ENCODE data around the gene ANK3. TPM values are rescaled to one million over a fixed set of nuclear protein-coding genes. Genes with fewer than 3 reads are reported as not detected.

ANK3 gene
- total and polyA plus RNA-seq, 2 experiments from 2014 or later, result 46.5 to 85.2 TPM

DNA sequence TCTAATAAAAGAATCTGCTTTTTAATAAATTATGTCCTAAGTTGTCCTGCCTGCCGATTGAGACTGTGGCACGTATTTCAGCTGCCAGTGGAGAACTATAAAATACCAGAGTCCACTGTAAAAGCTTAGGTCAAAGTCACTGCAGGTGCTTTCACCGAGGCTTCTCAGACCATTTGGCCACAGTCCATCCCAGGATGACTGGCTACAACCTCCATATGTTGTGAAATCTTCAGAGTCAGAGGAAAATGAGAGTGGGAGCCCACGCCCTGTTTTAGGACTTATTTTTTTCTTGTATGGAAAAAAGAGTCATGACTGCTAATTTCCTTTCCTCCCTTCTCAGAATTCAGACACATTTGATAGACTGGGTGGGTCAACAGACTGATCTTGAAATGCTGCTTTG is 182.9 kb downstream of the ANK3 start (continued):
- TF ChIP-seq, protein P1, sequence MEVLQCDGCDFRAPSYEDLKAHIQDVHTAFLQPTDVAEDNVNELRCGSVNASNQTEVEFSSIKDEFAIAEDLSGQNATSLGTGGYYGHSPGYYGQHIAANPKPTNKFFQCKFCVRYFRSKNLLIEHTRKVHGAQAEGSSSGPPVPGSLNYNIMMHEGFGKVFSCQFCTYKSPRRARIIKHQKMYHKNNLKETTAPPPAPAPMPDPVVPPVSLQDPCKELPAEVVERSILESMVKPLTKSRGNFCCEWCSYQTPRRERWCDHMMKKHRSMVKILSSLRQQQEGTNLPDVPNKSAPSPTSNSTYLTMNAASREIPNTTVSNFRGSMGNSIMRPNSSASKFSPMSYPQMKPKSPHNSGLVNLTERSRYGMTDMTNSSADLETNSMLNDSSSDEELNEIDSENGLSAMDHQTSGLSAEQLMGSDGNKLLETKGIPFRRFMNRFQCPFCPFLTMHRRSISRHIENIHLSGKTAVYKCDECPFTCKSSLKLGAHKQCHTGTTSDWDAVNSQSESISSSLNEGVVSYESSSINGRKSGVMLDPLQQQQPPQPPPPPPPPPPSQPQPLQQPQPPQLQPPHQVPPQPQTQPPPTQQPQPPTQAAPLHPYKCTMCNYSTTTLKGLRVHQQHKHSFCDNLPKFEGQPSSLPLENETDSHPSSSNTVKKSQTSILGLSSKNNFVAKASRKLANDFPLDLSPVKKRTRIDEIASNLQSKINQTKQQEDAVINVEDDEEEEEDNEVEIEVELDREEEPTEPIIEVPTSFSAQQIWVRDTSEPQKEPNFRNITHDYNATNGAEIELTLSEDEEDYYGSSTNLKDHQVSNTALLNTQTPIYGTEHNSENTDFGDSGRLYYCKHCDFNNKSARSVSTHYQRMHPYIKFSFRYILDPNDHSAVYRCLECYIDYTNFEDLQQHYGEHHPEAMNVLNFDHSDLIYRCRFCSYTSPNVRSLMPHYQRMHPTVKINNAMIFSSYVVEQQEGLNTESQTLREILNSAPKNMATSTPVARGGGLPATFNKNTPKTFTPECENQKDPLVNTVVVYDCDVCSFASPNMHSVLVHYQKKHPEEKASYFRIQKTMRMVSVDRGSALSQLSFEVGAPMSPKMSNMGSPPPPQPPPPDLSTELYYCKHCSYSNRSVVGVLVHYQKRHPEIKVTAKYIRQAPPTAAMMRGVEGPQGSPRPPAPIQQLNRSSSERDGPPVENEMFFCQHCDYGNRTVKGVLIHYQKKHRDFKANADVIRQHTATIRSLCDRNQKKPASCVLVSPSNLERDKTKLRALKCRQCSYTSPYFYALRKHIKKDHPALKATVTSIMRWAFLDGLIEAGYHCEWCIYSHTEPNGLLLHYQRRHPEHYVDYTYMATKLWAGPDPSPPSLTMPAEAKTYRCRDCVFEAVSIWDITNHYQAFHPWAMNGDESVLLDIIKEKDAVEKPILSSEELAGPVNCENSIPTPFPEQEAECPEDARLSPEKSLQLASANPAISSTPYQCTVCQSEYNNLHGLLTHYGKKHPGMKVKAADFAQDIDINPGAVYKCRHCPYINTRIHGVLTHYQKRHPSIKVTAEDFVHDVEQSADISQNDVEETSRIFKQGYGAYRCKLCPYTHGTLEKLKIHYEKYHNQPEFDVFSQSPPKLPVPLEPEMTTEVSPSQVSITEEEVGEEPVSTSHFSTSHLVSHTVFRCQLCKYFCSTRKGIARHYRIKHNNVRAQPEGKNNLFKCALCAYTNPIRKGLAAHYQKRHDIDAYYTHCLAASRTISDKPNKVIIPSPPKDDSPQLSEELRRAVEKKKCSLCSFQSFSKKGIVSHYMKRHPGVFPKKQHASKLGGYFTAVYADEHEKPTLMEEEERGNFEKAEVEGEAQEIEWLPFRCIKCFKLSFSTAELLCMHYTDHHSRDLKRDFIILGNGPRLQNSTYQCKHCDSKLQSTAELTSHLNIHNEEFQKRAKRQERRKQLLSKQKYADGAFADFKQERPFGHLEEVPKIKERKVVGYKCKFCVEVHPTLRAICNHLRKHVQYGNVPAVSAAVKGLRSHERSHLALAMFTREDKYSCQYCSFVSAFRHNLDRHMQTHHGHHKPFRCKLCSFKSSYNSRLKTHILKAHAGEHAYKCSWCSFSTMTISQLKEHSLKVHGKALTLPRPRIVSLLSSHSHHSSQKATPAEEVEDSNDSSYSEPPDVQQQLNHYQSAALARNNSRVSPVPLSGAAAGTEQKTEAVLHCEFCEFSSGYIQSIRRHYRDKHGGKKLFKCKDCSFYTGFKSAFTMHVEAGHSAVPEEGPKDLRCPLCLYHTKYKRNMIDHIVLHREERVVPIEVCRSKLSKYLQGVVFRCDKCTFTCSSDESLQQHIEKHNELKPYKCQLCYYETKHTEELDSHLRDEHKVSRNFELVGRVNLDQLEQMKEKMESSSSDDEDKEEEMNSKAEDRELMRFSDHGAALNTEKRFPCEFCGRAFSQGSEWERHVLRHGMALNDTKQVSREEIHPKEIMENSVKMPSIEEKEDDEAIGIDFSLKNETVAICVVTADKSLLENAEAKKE (CRISPR knock-in tag; IDR thresholded peaks at IDR 0.05), result no peak
- TF ChIP-seq ZNF114 (CRISPR knock-in tag; IDR thresholded peaks at IDR 0.05) (no peak), CREB1 (CRISPR knock-in tag; IDR thresholded peaks at IDR 0.05; ENCODE audit: low read depth) (no peak)

DNA sequence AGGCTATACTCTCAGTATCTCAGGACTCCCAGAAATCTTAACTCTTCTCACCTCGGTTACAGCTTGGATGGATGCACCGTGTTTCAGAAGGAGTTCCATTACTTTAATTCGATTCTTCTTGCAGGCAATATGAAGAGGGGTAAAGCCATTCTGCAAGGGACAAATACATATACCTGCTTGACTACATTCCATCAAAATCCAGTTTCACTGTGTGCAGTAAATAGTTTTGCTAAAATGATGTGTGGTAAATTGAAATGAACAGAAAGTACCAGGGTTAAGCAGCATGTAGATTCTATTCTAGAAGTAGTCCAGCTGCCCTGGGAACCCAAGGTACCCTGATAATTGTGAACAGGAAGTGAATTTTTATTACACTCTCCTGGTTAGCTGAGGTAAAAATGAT is 183.9 kb downstream of the ANK3 start:
- DNase-seq (ENCODE audit: low spot score) (no peak), ATAC-seq (no peak)
- Mint-ChIP-seq H3K4me1 (peaks cover 13% of the 10 kb centered on the region), H3K27ac (no peak overlapping the region), H3K9me3 (no peaks in the 10 kb centered on the region), H3K36me3 (ENCODE audit: low read depth) (no peaks in the 10 kb centered on the region), H3K27me3 (ENCODE audit: insufficient read depth, low read depth, poor library complexity) (peaks cover 4% of the 10 kb centered on the region), H3K4me3 (no peak overlapping the region)
- no peak overlapping the region for H3K27ac ChIP-seq (ENCODE audit: low read depth)
- no peaks in the 10 kb centered on the region for H3K9me2 ChIP-seq (ENCODE audit: insufficient read depth)
- no peaks in the 10 kb centered on the region for H3K79me2 ChIP-seq (replicated peaks; ENCODE audit: insufficient read depth)
- no peaks in the 10 kb centered on the region for H3K27me3 ChIP-seq (ENCODE audit: insufficient read depth)
- no peaks in the 10 kb centered on the region for H3K36me3 ChIP-seq (ENCODE audit: insufficient read depth)
- no peaks in the 10 kb centered on the region for H4K20me1 ChIP-seq (replicated peaks; ENCODE audit: insufficient read depth)
- H2AFZ ChIP-seq, result no peak overlapping the region
- no peak overlapping the region for H3K4me2 ChIP-seq
- no peaks in the 10 kb centered on the region for H3K4me1 ChIP-seq (ENCODE audit: insufficient read depth)
- no peaks in the 10 kb centered on the region for H3F3A ChIP-seq (replicated peaks; ENCODE audit: low read depth)
- H3K4me3 ChIP-seq, result no peak overlapping the region
- TF ChIP-seq, protein P1 (CRISPR knock-in tag; IDR thresholded peaks at IDR 0.05), result no peak
- TF ChIP-seq JUNB (IDR thresholded peaks at IDR 0.05; ENCODE audit: unreplicated experiment) (no peak), CREB1 (CRISPR knock-in tag; IDR thresholded peaks at IDR 0.05; ENCODE audit: low read depth) (no peak), ZNF114 (CRISPR knock-in tag; IDR thresholded peaks at IDR 0.05) (no peak), NANOG (IDR thresholded peaks at IDR 0.05; ENCODE audit: borderline replicate concordance) (no peak)
- TF ChIP-seq, protein P2, sequence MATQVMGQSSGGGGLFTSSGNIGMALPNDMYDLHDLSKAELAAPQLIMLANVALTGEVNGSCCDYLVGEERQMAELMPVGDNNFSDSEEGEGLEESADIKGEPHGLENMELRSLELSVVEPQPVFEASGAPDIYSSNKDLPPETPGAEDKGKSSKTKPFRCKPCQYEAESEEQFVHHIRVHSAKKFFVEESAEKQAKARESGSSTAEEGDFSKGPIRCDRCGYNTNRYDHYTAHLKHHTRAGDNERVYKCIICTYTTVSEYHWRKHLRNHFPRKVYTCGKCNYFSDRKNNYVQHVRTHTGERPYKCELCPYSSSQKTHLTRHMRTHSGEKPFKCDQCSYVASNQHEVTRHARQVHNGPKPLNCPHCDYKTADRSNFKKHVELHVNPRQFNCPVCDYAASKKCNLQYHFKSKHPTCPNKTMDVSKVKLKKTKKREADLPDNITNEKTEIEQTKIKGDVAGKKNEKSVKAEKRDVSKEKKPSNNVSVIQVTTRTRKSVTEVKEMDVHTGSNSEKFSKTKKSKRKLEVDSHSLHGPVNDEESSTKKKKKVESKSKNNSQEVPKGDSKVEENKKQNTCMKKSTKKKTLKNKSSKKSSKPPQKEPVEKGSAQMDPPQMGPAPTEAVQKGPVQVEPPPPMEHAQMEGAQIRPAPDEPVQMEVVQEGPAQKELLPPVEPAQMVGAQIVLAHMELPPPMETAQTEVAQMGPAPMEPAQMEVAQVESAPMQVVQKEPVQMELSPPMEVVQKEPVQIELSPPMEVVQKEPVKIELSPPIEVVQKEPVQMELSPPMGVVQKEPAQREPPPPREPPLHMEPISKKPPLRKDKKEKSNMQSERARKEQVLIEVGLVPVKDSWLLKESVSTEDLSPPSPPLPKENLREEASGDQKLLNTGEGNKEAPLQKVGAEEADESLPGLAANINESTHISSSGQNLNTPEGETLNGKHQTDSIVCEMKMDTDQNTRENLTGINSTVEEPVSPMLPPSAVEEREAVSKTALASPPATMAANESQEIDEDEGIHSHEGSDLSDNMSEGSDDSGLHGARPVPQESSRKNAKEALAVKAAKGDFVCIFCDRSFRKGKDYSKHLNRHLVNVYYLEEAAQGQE (IDR thresholded peaks at IDR 0.05; ENCODE audit: unreplicated experiment), result no peak

All from GM23338 (cell line).